HG03378 (cell line): ENCODE data around the gene WWOX.

Source experiments
- ATAC-seq: cut with Tn5 transposase; IDR thresholded peaks from one replicate; pipeline ENCODE4 v1.9.1; 2021; ENCODE audit warnings: mild to moderate bottlenecking, moderate library complexity; ENCODE audit not compliant: unreplicated experiment

The WWOX gene

GRCh38 chr16:78292086-78292843 lies 192.8 kb downstream of the WWOX start:
- ATAC-seq: no peak

- no peak for ATAC-seq
Observed at GRCh38 chr16:78292844-78293380, 193.5 kb downstream of the WWOX start.

DNA sequence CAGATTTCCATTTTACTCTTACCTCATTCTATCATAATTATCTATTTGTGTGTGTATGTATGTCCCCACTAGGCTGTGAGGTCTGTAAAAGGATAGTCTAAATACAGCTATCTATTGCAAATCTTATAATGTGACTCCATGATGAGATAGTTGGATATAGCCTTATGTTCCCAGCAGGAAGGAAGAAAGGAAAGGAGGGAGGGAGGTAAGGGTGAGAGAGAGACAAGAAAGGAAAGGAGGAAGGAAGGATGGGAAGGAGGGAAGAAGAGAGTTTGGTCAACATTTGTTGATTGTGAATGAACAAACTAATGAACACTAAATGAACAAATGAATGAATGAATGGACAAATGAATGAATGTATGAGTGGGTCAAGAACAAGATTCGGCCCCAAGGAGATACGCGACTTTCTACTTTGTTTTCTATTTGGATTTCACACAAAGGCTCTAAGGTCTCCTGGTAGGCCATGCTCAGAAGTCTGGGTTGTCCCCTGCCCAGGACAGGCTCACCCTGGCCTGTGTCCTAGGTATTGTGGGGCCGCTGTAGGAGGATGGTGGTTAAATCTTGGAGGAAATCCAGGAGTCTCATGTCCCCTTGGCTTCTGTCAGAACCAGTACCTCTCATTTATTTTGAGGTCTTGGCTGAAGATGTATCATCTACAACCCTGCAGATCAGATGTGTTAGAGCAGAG lies 195.2 kb downstream of the WWOX start:
- no peak for ATAC-seq

GRCh38 chr16:78297066-78297666 lies 197.7 kb downstream of the WWOX start:
- ATAC-seq: no peak

DNA sequence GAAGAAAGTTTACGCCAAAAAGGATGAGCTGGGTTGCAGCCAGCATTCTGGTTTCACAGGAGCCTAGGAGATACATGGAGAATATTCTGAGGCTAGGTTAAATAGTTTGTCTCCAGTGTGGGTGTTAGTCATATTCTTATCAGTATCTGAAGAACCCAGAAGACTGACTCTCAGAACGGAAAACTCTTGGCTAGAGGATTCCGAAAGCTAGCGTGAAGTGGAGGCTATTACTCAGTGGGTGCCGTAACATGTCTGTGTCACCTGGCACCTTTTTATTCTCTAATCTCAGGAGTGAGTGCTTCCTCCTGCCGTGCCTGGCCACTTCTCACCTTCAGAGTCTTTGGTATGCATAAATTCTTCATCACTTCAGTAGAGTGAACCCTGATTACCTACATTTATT lies 199.5 kb downstream of the WWOX start:
- ATAC-seq: no peak

GRCh38 chr16:78300469-78300868 lies 201.0 kb downstream of the WWOX start:
- no peak for ATAC-seq

DNA sequence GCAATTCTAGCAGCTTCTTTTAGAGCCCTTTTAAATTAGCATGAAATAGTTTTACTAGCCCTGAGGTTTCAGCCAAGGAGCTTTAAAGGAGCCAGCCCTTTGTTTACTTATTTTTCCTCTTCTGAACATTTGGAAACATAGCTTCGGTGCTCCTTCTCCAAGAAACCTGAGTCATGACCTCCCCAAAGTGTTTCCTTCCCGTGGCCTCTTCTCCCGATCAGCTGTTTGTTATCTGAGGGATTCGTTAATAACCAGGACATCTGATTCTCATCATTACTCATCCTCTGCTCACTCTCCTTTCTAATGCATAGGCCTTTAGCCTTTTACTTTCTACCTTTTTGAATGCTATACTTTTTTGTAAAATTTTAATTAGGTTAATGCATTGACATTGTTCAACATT lies 204.5 kb downstream of the WWOX start:
- ATAC-seq: no peak

GRCh38 chr16:78306361-78306760 lies 206.9 kb downstream of the WWOX start:
- ATAC-seq: no peak

GRCh38 chr16:78307824-78308528 lies 208.5 kb downstream of the WWOX start:
- ATAC-seq: no peak

GRCh38 chr16:78309763-78310162 lies 210.3 kb downstream of the WWOX start:
- no peak for ATAC-seq

- no peak for ATAC-seq
Observed at GRCh38 chr16:78310196-78310595, 210.7 kb downstream of the WWOX start.

- no peak for ATAC-seq
Observed at GRCh38 chr16:78310990-78311561, 211.6 kb downstream of the WWOX start.

- ATAC-seq: no peak
Observed at GRCh38 chr16:78311831-78312230, 212.4 kb downstream of the WWOX start.

DNA sequence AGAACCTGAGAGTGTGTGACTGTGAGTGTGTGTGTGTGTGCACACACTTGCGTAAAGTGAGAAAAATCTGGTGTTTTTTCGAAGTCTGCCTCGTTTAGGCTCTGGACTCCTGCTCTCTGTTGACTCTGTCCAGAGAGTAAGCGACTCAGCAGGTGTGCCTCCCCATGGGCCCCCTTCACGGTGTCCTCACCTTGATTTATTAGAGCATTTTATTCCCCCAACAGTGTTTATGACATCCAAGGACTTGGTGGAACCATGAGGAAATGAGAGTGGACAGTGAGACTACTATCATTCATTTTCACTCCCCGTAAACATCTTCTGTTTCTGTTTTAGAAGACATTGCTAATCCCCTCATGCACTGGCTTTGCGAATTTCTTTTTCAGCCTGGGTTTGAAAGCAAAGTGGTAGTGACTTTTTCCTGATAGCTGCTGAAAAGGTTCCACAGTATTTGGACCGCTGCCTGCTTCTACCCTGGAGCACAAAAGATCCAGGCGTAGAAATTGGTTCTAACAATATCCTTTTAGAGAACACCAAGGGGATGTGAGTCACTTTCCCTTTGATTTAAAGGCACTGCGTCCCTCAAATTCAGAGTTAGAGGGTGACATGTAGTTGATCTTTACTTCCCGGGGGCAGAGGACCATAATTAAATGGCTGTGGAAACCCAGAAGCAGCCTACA lies 218.2 kb downstream of the WWOX start:
- no peak for ATAC-seq

DNA sequence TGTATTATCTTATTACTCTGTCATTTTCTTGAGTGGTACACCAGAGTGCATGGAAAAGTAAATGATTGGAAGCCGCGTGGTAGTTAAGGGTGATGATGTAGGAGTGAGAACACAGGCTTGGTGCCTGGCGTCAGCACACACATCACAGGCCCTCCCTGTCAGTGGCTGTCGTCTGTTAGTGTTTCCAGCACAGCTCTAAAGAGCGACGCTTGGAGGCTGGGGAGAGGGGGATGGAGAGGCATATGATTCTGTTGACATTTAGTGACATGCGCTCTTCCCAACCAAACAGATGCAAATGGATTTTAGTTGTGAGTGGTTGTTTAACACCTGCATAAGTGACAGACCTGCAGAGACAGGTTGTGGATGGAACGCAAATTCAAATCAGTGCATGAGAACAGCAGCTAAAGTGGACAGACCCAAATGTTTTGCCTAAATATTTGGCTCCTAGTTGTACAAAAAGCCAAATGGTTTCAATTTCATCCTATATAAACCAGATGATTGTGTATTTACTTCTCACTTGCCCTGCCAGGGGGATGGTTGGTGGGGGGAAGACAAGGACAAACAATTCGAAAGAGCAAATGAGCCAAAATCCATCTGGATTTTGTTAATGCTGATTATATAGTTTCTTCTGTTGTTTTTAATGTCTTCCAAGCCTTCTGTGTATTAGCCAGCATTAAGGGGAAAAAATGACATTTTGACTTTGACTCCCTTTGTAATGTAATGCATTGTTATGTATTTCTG lies 222.3 kb downstream of the WWOX start:
- no peak for ATAC-seq

DNA sequence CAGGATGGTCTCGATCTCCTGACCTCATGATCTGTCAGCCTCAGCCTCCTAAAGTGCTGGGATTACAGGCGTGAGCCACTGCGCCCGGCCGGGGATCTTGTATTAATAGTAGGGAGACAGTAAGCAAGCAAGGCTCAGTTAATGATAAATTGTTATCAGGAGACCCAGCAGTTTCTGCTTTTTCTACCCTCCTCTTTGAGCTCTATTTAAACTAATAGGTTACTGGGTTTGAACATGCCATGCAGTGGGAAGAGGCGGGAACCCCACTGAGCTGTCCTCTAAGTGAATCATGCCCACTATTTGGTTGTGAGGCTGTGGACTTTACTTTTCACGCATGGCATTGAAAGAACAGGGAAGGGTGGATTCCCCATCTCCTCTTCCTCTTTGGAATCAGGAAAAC lies 223.9 kb downstream of the WWOX start:
- ATAC-seq: no peak

GRCh38 chr16:78324649-78325285 lies 225.3 kb downstream of the WWOX start:
- no peak for ATAC-seq

DNA sequence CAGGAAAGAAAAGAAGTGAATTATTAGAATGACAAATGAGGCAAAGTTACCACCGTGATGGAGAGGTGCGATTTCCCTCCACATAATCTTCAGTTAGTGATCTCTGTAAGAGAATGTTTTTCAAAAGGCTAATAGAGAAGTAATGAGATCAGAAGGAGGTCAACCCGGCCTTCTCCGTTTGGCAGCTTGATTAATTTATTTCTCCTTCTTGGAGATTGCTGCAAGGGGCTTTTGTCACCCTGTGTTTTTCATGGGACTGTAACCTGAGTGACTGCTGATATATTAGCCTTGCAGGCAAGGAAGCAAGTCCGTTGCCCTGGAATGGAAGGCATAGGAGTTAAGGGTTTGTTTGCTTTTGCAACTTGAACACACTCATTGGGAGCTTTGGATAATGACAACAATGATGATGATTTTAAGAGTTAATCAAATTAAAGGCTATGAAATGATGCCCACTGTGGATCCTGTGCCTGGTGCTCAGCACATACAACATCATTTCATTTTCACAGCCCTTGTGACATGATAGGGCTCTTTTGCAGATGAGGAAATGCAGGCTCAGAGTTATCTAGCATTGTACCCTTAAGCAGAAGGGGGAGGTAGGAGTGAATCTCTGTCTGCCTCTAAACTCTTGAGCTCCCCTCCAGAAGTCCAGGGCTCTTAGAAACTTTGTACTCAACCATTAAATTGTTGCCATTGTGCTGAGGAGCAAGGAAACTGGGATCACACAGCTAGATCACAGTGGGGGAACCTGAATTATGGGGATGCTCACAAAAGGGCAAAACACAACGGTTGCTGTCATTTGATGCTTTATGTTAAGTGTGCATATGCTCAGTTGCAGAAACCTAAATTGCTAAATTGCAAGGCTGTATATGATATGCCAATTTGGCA lies 226.3 kb downstream of the WWOX start:
- no peak for ATAC-seq
